Loucy (cell line): Measurements from ENCODE around the gene CEP104.

Experiments
- H2AFZ ChIP-seq: fragments of 200-600 bp; sonication (generic); 2 replicates; pipeline ENCODE4 v1.6.0; 2016; ENCODE audit warnings: antibody characterized with exemption, mild to moderate bottlenecking, low read length, moderate library complexity
- H3F3A ChIP-seq: fragments of 200-600 bp; 2 replicates; pipeline ENCODE4 v1.6.0; 2016; ENCODE audit warnings: antibody characterized with exemption, low read depth, mild to moderate bottlenecking
- H3K27me3 ChIP-seq: fragments of 200-600 bp; sonication (generic); 2 replicates; pipeline ENCODE4 v1.6.1; 2014; ENCODE audit warnings: low read length, mild to moderate bottlenecking; ENCODE audit not compliant: insufficient read depth, poor library complexity, severe bottlenecking
- H3K36me3 ChIP-seq: fragments of 200-600 bp; sonication (generic); 2 replicates; pipeline ENCODE4 v1.6.1; 2016; ENCODE audit warnings: low read length; ENCODE audit not compliant: insufficient read depth
- H3K4me1 ChIP-seq: fragments of 200-600 bp; sonication (generic); 2 replicates; pipeline ENCODE4 v1.5.1; 2014; ENCODE audit warnings: low read length, mild to moderate bottlenecking; ENCODE audit not compliant: insufficient read depth, poor library complexity, severe bottlenecking
- H3K4me2 ChIP-seq: fragments of 200-600 bp; sonication (generic); 2 replicates; pipeline ENCODE4 v1.6.0; 2014; ENCODE audit warnings: antibody characterized with exemption, low read length, low read depth, mild to moderate bottlenecking; ENCODE audit not compliant: poor library complexity, severe bottlenecking
- H3K4me3 ChIP-seq: fragments of 200-600 bp; sonication (generic); 2 replicates; pipeline ENCODE4 v1.5.1; 2014; ENCODE audit warnings: low read length, mild to moderate bottlenecking, mixed read lengths; ENCODE audit not compliant: poor library complexity, severe bottlenecking
- H3K79me2 ChIP-seq: fragments of 200-600 bp; sonication (generic); 2 replicates; pipeline ENCODE4 v1.6.1; 2014; ENCODE audit warnings: low read length; ENCODE audit not compliant: insufficient read depth
- H3K9ac ChIP-seq: fragments of 200-600 bp; sonication (generic); 2 replicates; pipeline ENCODE4 v1.6.0; 2014; ENCODE audit warnings: mild to moderate bottlenecking, low read depth, low read length, moderate library complexity; ENCODE audit not compliant: poor library complexity, severe bottlenecking
- H3K9me2 ChIP-seq: fragments of 200-600 bp; sonication (generic); replicated peaks from 2 replicates; pipeline ENCODE4 v1.6.1; 2016; ENCODE audit warnings: low read depth, low read length, mixed read lengths
- H3K9me3 ChIP-seq: fragments of 200-600 bp; sonication (generic); 2 replicates; pipeline ENCODE4 v1.6.1; 2014; ENCODE audit warnings: mild to moderate bottlenecking, antibody characterized with exemption, low read length, low read depth; ENCODE audit not compliant: insufficient read depth
- H4K20me1 ChIP-seq: fragments of 200-600 bp; sonication (generic); 2 replicates; pipeline ENCODE4 v1.6.0; 2014; ENCODE audit warnings: antibody characterized with exemption, low read length, mild to moderate bottlenecking; ENCODE audit not compliant: insufficient read depth, poor library complexity, severe bottlenecking
- CTCF ChIP-seq: fragments of 200-600 bp; sonication (generic); conservative IDR thresholded peaks from 2 replicates; pipeline ENCODE4 v1.5.1; 2014; ENCODE audit warnings: mild to moderate bottlenecking, antibody characterized with exemption, low read length
- EZH2phosphoT487 ChIP-seq: fragments of 200-600 bp; IDR thresholded peaks from 2 replicates; pipeline ENCODE4 v1.6.1; 2018; ENCODE audit warnings: antibody characterized with exemption, mild to moderate bottlenecking, moderate library complexity, borderline replicate concordance

The CEP104 gene

DNA sequence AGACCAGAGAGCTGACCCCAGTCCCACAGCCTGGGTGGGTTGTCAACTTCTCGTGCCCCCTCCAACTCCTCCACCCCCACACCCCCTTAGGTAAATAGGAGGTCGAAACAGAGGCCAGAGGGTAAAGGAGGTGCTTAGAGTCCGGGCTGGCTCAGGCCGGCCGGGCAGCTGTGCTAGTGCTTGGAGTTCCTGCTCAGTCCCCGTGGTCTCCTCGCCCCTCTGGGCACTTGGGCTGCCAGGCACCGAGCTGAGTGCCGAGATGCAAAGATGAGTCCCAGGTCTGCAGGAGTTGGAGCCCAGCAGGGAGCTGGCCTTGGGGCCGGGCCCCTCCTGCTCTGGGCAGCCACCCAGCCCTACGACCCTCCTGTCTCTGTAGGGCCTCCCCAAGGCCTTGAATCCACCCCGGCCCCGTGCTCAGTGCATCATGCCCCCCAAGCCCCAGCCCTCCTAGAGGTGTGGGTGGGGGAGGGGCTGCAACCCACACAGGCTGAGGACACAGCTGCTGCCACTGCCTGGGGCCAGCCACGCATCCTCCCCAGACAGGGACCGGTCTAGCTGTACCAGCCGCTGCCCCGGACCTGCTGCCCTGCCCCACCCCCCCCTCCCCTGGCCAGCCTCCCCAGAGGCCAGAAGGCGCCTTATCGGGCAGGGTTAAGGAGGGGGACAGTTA lies 82.6 kb downstream of the CEP104 start:
- H3K9me3 ChIP-seq = no peaks in the 10 kb centered on the region
- H3F3A ChIP-seq = no peaks in the 10 kb centered on the region
- TF ChIP-seq CTCF (no peak), EZH2phosphoT487 (no peak)
- no peak overlapping the region for H2AFZ ChIP-seq
- no peak overlapping the region for H3K4me3 ChIP-seq
- H3K36me3 ChIP-seq = peaks cover 5% of the 10 kb centered on the region; the same call in 1 of the 2 replicates
- H3K9me2 ChIP-seq = no peaks in the 10 kb centered on the region
- H4K20me1 ChIP-seq = no peaks in the 10 kb centered on the region
- peaks cover 5% of the 10 kb centered on the region for H3K4me1 ChIP-seq
- H3K79me2 ChIP-seq = no peaks in the 10 kb centered on the region
- H3K4me2 ChIP-seq = no peak overlapping the region
- no peak overlapping the region for H3K9ac ChIP-seq
- H3K27me3 ChIP-seq = no peaks in the 10 kb centered on the region

- no peaks in the 10 kb centered on the region for H3K27me3 ChIP-seq
- no peaks in the 10 kb centered on the region for H3K9me2 ChIP-seq
- no peaks in the 10 kb centered on the region for H3K79me2 ChIP-seq
- no peaks in the 10 kb centered on the region for H3F3A ChIP-seq
- H3K36me3 ChIP-seq = no peaks in the 10 kb centered on the region
- H2AFZ ChIP-seq = no peak overlapping the region
- H4K20me1 ChIP-seq = no peaks in the 10 kb centered on the region
- H3K9me3 ChIP-seq = no peaks in the 10 kb centered on the region
- no peak overlapping the region for H3K9ac ChIP-seq
- no peak overlapping the region for H3K4me2 ChIP-seq
- TF ChIP-seq CTCF (no peak), EZH2phosphoT487 (no peak)
- peaks cover 5% of the 10 kb centered on the region for H3K4me1 ChIP-seq
- no peak overlapping the region for H3K4me3 ChIP-seq
These were observed 83.3 kb downstream of the CEP104 start for GRCh38 chr1:3773572-3774275.

DNA sequence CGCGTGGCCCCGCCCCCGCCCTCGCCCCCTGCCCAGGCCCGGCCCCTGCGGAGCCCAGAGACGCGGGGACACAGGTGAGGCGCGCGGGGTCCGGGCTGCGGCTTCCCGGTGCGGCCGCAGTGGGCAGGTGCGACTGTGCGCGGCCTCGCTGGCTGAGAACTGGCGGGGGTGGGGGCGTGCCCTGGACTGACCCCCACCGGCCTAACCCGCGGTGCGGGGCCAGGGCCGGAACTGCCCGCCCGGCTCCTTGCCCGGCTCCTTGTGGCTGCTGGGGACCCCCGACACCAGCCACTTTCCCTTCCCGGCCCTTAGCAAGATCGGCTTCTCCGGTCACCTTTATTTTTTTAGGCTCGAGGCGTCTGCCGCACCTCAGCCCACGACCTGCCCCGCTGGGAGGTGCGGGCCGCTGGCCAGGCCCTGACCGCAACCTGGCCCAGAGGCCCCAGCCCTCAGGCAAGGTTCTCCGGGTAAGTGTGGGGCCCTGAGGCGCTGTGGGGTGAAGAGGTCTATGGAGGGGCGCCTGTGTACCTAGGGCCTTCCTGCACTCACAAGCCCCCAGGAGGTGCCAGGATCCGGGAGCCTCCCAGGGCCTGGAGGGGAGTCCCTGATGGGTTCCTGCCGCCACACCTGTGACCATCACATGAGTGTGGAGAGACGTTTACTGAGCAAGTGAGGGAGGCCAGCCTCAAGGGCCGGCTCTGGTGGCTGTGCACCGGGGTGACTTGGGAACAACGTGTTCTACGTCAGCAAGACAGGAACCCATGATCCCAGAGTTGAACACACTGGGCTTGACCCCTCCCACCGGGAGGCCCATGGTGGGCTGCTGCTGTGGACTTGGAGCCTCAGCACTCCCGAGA lies 84.1 kb downstream of the CEP104 start, which contains the start of gene SMIM1:
TSS of gene SMIM1 (plus strand) at position 35 of the 857 bp plus-strand sequence. CDS start 2,625 bp downstream, outside the sequence.
- TF ChIP-seq EZH2phosphoT487 (no peak), CTCF (no peak)
- peak within 1 kb of the TSS; percentile 66 for H3K4me3 ChIP-seq
- no peaks in the 10 kb centered on the region for H3K9me3 ChIP-seq
- no peaks in the 10 kb centered on the region for H4K20me1 ChIP-seq
- no peaks in the 10 kb centered on the region for H3K27me3 ChIP-seq
- H2AFZ ChIP-seq = peak within 1 kb of the TSS; percentile 64; the same call in 1 of the 2 replicates
- H3K4me2 ChIP-seq = peak within 1 kb of the TSS; percentile 56
- H3K9me2 ChIP-seq = no peaks in the 10 kb centered on the region
- no peaks in the 10 kb centered on the region for H3F3A ChIP-seq
- H3K4me1 ChIP-seq = peaks cover 5% of the 10 kb centered on the region
- H3K36me3 ChIP-seq = no peaks in the 10 kb centered on the region
- no peaks in the 10 kb centered on the region for H3K79me2 ChIP-seq
- peak within 1 kb of the TSS; percentile 22 for H3K9ac ChIP-seq
